SK-N-MC (cell line): ENCODE measurements around the gene DLD.
"Not testable (repeated sequence)": the region's sequence is repeated elsewhere in the genome, so short reads cannot be mapped to it uniquely, and the experiment has no call there.

Experiments
- DNase-seq: peaks from one replicate; pipeline ENCODE4 v3.0.0-alpha.2; 2011; ENCODE audit warnings: low read depth, low spot score
- H3K27ac ChIP-seq: fragments of 200-600 bp; sonication (generic); 2 replicates; pipeline ENCODE4 v1.5.1; 2016; ENCODE audit warnings: mixed run types
- H3K36me3 ChIP-seq: fragments of 200-600 bp; sonication (generic); 2 replicates; pipeline ENCODE4 v1.6.1; 2017; ENCODE audit warnings: antibody characterized with exemption, low read length, mixed read lengths; ENCODE audit not compliant: insufficient read depth
- H3K4me3 ChIP-seq: fragments of 200-600 bp; sonication (generic); 2 replicates; pipeline ENCODE4 v1.5.1; 2016
- H3K9ac ChIP-seq: fragments of 200-600 bp; sonication (generic); 2 replicates; pipeline ENCODE4 v1.8.0; 2017; ENCODE audit warnings: mixed run types, mixed read lengths; ENCODE audit not compliant: insufficient read length
- H3K9me3 ChIP-seq: fragments of 200-600 bp; sonication (generic); 2 replicates; pipeline ENCODE4 v1.6.1; 2017; ENCODE audit warnings: low read depth, mild to moderate bottlenecking, antibody characterized with exemption, low read length, moderate library complexity, mixed read lengths
- EZH2 ChIP-seq: fragments of 200-600 bp; sonication (generic); IDR thresholded peaks from one replicate; pipeline ENCODE4 v1.6.1; 2017; ENCODE audit warnings: antibody characterized with exemption
- FOXP2 ChIP-seq: optimal IDR thresholded peaks from 2 replicates; pipeline ENCODE3; 2011; ENCODE audit warnings: mild to moderate bottlenecking, moderate library complexity; ENCODE audit not compliant: insufficient read depth; ENCODE audit errors: extremely low read length, control extremely low read depth
- POLR2AphosphoS5 ChIP-seq: IDR thresholded peaks from 2 replicates; pipeline ENCODE4 v1.6.1; 2012; ENCODE audit warnings: mild to moderate bottlenecking, low read depth, low read length, borderline replicate concordance

The DLD gene

DNA sequence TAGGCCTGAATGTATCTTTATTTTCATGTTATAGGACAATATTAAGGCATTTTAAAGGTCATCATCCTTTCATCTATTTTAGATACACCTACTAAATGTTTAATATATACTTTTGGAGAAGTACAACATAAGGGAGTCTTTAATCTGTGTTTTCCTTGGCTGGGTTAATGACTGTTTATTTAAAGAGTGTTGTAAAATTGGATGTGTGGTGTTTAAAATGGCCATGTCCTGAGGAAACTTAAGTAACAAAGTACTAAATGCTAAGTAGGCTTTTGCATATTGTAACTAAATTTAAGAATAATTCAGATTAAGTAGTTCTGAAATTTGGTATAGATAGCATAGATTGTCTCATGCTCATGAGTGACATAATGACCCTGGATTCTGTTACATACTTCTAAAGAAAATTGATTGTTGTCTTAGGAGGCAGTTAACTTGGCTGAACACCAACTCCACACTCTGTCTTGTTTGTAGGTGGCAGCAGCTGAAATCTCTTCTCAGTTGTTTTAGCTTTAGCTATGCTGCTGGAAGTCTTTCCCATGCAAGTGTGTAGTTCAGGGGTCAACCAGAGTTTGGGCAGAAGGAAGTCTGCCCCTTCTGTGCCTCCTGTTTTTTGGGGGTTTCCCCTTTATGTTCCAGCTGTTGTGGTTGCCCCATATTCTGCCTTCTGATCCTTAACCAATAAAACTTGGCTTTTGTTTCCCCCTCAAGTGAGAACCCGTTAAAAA, 29.2 kb downstream of the DLD start:
- no peak overlapping the region for H3K9ac ChIP-seq
- H3K36me3 ChIP-seq: peaks cover 98% of the 10 kb centered on the region
- DNase-seq: no peak
- H3K4me3 ChIP-seq: no peak overlapping the region
- H3K27ac ChIP-seq: peak overlapping the region; percentile 52
- H3K9me3 ChIP-seq: no peaks in the 10 kb centered on the region
- TF ChIP-seq EZH2 (no peak), FOXP2 (no peak), POLR2AphosphoS5 (no peak)

GRCh38 chr7:107921826-107922225, 30.8 kb downstream of the DLD start:
- not testable (repeated sequence) for H3K27ac ChIP-seq, DNase-seq, H3K9me3 ChIP-seq, H3K9ac ChIP-seq, H3K4me3 ChIP-seq
- peaks cover 99% of the 10 kb centered on the region for H3K36me3 ChIP-seq

GRCh38 chr7:107922886-107923285, 31.9 kb downstream of the DLD start:
- DNase-seq: no peak
- TF ChIP-seq POLR2AphosphoS5 (no peak), EZH2 (no peak), FOXP2 (no peak)
- peaks cover 97% of the 10 kb centered on the region for H3K36me3 ChIP-seq

DNA sequence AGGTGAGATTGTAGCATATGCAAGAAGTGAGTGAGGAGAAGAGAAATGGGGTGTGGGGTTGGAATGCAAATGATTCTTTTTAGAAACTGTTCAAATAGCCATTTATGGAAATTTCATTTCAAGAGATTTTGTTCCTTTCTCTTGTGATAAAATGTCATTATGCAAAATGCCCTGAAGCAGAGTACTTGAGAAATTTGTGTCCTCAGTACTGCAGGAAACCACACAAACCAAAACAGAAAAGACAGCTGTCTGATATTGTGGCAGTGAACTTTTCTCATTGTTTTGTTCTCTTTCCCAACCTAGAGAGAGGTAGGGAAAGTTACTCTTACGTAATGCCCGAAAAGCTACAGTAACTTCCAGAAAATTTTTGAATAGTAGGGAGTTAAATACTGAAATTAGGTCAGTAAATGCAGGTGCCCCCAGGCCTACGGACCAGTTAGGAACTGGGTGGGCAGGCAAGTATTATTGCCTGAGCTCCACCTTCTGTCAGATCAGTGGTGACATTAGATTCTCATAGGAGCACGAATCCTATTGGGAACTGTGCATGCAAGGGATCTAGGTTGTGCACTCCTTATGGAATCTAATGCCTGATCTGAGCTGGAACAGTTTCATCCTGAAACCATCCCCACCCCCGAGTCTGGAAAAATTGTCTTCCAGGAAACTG, 34.0 kb downstream of the DLD start:
- H3K9me3 ChIP-seq: no peaks in the 10 kb centered on the region
- H3K36me3 ChIP-seq: peaks cover 97% of the 10 kb centered on the region
- no peak overlapping the region for H3K9ac ChIP-seq
- TF ChIP-seq FOXP2 (no peak), POLR2AphosphoS5 (no peak), EZH2 (no peak)
- peak overlapping the region; percentile 10; the same call in 1 of the 2 replicates for H3K4me3 ChIP-seq
- H3K27ac ChIP-seq: peak overlapping the region; percentile 47
- DNase-seq: peak; percentile 81

More at GRCh38 chr7:107922886-107923285, 31.9 kb downstream of the DLD start:
- Histone ChIP-seq H3K9me3 (no peaks in the 10 kb centered on the region), H3K27ac (no peak overlapping the region), H3K4me3 (no peak overlapping the region), H3K9ac (no peak overlapping the region)

DNA sequence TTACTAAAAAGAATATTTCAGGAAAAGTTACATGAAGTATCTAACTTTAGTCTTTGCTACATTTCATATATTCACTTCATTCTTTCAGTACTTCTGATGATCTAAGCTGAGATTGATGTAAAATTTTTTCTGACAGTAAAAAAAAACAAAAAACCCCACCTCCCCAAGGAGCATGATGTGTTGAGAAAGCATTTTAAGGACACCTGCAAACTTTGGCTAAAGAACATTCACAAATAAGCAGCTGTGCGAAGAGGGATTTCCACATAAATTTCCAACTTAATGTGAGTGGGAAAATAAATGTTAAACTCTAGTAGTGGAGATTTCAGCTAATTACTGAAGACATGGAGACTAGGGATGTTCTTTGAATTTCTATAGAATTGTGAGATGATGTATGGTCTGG, 35.5 kb downstream of the DLD start:
- Histone ChIP-seq H3K4me3 (no peak overlapping the region), H3K36me3 (peaks cover 97% of the 10 kb centered on the region), H3K9ac (no peak overlapping the region), H3K9me3 (no peaks in the 10 kb centered on the region), H3K27ac (no peak overlapping the region)
- TF ChIP-seq EZH2: no peak
- no peak for TF ChIP-seq POLR2AphosphoS5
- no peak for TF ChIP-seq FOXP2
- no peak for DNase-seq

DNA sequence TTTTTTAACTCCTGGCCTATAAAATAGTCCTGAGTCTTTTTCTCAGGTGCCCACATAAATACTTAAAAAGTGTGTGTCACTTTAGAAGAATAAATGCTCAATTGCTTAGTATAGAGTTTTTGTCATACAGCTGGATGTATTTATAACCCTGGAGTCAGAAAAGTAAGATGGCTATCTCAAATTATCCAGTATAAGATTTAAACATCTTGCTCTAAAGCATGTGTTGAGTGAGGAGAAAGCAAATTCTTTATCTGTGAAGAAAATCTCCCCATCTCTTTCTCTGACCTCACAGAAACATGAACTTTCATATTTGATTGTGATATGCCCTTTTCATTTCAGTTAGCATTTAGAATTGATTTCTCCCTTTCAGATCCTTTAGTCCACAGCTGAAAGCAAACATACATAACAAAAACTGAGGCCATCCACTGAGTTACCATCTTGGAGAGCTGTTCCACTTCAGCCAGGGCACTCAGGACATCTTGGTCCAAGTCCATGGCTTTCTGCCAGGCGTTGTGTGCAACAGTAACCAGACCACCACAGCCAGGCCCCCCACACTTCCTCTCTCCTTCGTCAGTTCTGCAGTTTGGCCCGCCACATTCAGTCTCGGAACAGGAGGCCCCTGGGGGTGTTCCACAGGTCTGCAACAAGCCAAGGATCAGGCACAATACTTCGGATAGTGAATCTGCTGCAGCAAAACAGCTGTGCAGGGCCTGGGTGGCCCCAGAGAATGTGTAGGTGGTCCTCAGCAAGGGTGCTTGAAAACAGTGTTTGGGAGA, 40.9 kb downstream of the DLD start:
- no peak; the same call in 1 of the 2 replicates for TF ChIP-seq POLR2AphosphoS5
- TF ChIP-seq FOXP2: no peak
- TF ChIP-seq EZH2: no peak
- Histone ChIP-seq H3K4me3 (no peak overlapping the region), H3K9ac (no peak overlapping the region), H3K9me3 (no peaks in the 10 kb centered on the region), H3K27ac (0 out of 2 replicates have a peak overlapping the region, but pooled peaks have one; percentile 7), H3K36me3 (peaks cover 96% of the 10 kb centered on the region)
- no peak for DNase-seq

DNA sequence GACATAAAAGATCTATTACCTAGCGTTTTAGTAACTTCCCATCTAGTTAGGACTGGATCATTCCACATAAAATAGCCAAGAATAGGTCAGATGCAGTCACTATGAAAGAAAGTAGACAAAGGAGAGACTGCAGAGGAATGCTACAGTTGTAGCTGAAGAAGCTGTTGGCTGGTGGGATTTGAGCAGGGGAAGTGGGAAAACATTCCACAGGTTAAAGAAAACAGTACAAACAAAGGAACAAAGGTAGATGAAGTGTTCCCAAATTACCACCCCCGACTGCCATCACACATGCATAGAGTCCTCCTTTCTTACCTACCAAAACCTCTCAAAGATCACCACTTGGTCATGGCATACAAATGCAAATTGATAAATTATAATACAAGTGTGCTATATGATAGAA, 41.8 kb downstream of the DLD start:
- no peak overlapping the region for H3K9ac ChIP-seq
- H3K9me3 ChIP-seq: no peaks in the 10 kb centered on the region
- no peak overlapping the region for H3K27ac ChIP-seq
- no peak for DNase-seq
- TF ChIP-seq POLR2AphosphoS5 (no peak; the same call in 1 of the 2 replicates), FOXP2 (no peak)
- H3K36me3 ChIP-seq: peaks cover 97% of the 10 kb centered on the region
- no peak overlapping the region for H3K4me3 ChIP-seq

- DNase-seq: no peak
- Histone ChIP-seq H3K9me3 (no peaks in the 10 kb centered on the region), H3K27ac (no peak overlapping the region), H3K9ac (no peak overlapping the region), H3K36me3 (peaks cover 94% of the 10 kb centered on the region), H3K4me3 (no peak overlapping the region)
- TF ChIP-seq FOXP2 (no peak), POLR2AphosphoS5 (no peak), EZH2 (no peak)
These were observed 42.5 kb downstream of the DLD start for GRCh38 chr7:107933386-107934013.
